ENCODE data around the gene COL16A1.

Gene COL16A1

GRCh38 chr1:31706384-31707058 lies 2.7 kb upstream of the COL16A1 start:
- no peak for DNase-seq (ENCODE audit: low spot score)

DNA sequence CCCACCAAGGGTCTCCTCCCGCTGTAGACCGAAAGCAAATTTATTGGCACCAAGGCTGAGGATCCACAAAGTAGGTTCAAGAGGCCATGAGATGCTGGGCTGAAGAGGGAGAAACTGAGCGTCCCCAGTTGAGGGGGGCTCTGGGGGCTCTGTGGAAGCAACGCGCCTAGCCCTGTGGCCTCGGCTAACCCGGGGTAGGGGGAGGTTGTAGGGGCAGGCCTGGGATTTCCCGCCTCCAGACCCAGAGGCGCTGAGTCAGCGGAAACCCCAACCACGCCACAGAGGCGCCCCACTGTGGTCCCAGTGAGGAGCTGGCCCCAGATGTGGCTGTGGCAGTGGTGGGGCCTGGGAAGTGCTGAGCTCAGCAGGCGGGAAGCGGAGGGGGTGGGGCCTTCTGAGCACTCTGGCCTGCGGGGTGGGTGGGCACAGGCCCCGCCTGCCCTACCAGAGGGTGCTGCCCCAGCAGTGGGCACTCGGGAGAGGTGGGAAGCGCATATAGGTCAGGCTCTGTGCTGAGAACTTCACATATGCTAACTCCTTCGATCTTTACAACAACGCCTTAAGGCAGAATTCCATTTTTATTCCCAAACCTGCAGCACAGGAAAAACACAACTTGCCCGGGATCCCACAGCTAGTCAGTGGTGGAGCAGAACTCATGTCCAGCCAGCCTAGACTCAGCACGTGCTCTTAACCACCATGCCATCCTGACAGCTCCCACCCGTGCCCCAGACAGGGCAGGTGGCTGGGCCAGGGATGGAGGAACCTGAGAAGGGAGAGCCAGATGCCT lies 1.5 kb upstream of the COL16A1 start:
- DNase-seq (ENCODE audit: low spot score), result no peak

- DNase-seq (ENCODE audit: low spot score), result no peak
These were observed 658 bp upstream of the COL16A1 start for GRCh38 chr1:31704271-31705079.

- DNase-seq (ENCODE audit: low spot score), result no peak
These were observed 897 bp downstream of the COL16A1 start for GRCh38 chr1:31702836-31703404.

- DNase-seq (ENCODE audit: low spot score), result peak; percentile 74
These were observed 2.6 kb downstream of the COL16A1 start for GRCh38 chr1:31701091-31701736.

GRCh38 chr1:31700468-31701090 lies 3.2 kb downstream of the COL16A1 start:
- DNase-seq (ENCODE audit: low spot score), result no peak

DNA sequence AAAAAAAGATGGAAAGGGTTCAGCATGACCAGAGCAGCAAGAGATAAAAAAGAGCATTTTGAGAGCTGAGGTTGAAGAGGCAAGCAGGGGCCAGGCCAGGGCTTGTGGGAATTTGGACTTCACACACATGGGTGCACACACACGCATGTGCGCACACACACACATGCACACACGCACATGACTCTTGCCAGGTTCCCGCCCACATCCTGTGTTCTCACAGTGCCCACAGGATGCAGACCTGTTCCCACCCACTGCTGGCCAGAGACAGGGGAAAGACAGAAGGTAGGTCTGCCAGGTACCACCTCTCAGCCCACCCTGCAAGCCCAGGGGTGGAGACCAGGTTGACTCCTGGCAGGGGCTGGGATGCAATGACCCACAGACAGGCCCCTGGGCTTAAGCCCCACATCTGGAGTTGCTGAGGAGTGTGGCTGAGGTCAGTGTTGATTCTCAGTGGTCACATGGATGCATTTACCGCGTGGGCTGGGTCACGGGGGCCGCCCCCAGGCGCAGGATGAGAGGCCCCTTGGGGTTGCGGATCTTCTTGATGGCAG lies 4.4 kb downstream of the COL16A1 start:
- peak; percentile 8 for DNase-seq (ENCODE audit: low spot score)

- no peak for DNase-seq (ENCODE audit: low spot score)
These were observed 6.3 kb downstream of the COL16A1 start for GRCh38 chr1:31697369-31697984.

DNA sequence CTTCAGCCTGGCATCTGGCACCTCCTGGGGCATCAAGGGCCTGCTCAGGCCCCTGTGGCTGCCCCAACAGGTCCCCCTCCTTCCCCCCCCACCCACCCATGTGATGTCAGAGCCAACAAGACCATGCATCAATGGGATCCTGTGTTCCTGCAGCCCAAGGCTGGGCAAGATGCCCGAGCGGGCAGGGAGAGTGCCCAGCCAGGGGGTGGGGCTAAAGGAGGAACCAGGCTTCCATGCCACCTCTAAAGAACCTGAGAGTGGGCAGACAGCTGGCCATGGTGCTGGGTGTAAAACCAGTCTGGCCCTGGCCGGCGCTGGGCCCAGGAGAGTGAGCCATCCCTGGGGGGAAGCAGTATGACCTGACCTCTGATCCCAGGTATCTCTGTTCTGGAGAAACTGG lies 7.6 kb downstream of the COL16A1 start:
- DNase-seq (ENCODE audit: low spot score), result peak; percentile 21

GRCh38 chr1:31695327-31695726 lies 8.5 kb downstream of the COL16A1 start:
- DNase-seq (ENCODE audit: low spot score), result no peak

- no peak for DNase-seq (ENCODE audit: low spot score)
These were observed 8.9 kb downstream of the COL16A1 start for GRCh38 chr1:31694964-31695313.

DNA sequence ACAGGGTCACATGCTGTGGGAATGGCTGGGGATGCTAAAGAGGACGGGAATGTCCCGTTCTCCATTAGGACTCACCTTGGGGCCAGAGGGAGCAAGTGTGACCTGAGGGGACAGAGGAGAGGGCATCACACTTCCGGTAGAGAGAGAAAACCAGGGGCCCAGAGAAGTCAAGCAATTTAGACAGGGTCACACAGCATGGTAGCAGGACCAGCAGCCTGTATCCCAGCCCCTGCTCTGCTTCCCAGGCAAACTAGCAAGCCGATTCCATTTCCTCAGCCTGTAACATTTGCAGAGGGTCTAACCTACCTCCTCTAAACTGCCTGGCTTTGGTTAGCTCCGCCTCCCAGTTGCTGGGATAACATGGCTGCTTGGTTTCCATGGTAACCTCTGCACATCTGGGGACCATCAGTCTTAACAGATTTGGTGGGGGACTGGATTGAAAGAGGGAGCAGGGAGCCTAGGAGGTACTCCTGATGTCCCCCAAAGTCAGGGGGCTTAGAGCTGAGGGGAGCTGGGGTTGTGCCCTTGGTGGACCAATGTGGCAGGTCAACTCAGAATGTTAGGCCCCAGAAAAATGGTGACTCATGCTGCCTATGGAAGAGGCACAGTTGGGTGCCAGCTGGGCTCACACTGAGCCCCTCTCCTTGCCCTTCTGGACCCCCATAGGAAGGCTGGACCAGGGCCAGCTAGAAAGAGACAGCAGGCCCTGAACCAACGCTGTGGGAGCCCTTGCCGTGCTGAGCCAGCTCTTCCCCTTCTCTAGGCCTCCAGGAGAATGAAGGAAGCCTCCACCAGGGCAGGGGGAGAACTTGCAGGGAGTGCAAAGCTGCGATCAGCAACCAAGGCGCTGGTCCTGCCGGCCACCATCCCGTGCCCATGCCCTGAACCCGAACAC lies 9.5 kb downstream of the COL16A1 start:
- no peak for DNase-seq (ENCODE audit: low spot score)

- DNase-seq (ENCODE audit: low spot score), result no peak
These were observed 10.6 kb downstream of the COL16A1 start for GRCh38 chr1:31693231-31693630.

- no peak for DNase-seq (ENCODE audit: low spot score)
These were observed 11.9 kb downstream of the COL16A1 start for GRCh38 chr1:31691951-31692350.

DNA sequence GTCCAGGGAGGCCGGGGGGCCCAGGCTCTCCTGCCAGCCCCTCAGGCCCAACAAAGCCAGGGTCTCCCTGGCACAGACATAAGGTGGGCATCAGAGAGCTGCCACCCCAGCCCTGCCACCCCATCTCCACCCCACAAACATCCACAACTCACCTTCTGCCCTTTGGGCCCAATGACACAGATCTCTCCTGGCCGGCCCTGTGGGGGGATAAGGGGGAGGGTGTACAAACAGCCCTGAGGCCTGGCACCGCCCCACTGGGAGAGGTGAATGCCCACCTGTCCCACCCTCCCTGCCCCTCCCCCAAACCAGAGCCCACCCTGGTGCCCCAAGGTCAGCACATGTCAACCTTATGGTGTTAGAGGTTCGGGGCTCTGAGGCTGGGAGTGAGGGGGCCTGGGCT lies 12.4 kb downstream of the COL16A1 start:
- DNase-seq (ENCODE audit: low spot score), result no peak

- DNase-seq (ENCODE audit: low spot score), result peak; percentile 47
These were observed 12.9 kb downstream of the COL16A1 start for GRCh38 chr1:31690921-31691320.

DNA sequence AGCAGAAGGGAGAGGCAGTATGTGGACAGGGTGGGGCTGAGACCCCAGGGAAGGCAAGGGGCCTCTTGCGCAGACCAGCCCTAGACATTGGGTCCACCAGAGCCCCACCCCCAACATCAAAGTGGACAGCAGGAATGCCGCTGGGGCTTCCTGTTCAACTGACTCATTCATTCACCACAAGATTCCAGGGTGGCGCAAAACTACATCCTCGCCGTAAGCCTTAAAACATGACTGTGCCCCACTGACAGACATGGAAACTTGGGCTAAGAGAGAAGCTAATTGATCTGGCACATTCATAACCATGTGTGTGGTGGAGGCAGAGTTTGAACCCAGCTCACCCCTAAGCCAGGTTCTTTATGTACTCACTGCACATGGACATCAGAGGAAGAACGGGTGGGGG lies 14.0 kb downstream of the COL16A1 start:
- peak; percentile 95 for DNase-seq (ENCODE audit: low spot score)

GRCh38 chr1:31689379-31689778 lies 14.4 kb downstream of the COL16A1 start:
- DNase-seq (ENCODE audit: low spot score), result peak; percentile 45

DNA sequence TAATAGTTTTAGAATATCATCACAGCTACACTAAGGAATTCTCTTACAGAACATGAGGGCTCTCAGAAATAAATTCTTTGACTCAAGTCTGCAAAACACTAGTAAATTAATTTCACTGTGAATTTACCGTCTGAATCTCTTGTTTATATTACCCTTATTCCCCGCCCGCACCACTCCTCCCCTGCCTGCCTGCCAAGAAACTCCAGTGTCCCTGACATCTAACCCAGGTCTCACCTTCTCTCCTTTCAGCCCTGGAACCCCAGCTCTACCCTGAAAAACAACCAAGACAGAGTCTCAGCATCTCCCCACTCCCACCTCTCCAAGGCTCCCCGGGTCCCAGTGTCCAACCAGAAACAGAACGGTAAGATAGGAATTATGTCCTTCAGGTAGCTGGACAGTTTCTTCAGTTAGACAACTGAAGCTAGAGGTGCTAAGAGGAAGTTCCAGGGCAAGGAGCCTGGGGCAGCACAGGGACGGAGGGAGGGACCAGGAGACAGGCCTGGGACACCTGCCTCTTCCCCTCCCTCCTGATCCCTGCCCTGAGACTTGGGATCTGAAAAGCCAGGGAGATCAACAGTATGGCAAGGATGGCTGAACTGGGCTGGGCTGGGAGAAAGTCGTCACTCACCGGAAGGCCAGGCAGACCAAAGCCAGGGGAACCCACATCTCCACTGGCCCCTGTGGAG lies 15.4 kb downstream of the COL16A1 start:
- no peak for DNase-seq (ENCODE audit: low spot score)

All from SW480 (cell line).